ENCODE data around the gene SLC22A23.

SLC22A23 gene

DNA sequence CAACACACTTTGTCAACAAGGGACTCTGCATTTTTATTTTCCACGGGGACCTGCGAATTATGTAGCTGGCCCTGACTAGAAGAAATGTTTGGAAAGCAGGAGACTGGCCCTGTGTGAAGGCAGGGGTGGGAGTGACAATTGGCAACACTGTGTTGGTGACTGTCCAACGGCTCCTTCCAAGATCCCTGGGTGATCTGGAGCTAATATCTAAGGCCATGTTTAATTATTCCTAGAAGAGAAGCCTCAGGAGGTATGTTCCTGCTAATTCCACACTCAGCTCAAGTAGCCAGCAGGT lies 13.7 kb downstream of the SLC22A23 start:
- no peak for DNase-seq (ENCODE audit: low spot score)

DNA sequence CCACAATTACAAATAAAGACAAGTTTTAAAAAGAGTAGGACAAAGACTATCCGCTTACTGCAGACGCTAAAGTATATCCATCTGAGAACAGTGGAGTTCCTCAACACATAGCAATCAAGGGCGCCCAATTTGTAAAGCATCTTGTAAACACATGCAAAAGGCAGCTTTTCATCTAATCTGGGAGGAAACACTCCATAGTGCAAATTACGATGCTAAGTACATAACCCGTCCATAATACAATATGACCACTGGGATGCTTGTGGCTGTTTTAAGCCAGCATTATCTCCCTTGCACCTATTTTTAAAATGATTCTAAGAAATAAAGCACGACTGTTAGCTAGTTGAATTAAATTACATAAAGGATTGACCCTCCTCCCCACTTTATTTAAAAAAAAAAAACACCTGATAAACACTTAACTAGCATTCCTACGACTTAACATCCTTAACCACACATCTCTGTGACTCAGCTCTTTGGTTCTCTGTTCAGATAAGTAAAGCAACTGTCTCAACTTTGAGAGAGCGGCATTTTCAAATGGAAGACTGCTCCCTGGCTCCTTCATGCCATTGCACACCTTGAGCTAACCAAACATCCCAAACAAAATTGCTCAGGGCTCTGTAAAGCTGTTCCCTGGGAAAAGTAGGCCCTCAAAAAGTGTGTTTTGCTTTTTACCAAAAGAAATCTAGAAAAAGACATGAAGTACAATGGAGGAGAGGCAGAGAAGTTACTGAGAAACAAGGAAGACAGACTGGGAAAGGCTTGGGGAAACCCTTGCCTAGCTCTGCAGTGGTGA lies 14.2 kb downstream of the SLC22A23 start:
- DNase-seq (ENCODE audit: low spot score), result no peak

DNA sequence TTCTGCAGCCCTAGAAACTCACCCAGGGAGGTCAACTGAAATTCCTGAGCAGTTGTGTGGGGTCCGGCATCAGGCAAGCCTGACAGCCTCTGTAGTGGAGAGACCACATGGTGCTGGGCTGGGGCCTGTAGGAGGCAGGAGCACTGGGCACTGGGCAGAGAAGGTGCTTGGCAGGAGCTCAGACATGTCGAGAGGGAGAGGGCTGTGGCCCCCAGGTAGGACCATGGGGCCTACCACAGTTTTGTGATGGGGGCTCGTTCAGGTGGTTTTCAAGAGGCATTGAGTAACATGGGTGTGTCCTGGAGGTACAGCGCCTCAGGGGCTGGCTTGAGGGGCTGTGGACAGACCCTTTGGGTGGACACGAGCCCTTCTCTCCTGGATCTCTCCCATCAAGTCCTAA lies 15.9 kb downstream of the SLC22A23 start:
- DNase-seq (ENCODE audit: low spot score), result no peak

DNA sequence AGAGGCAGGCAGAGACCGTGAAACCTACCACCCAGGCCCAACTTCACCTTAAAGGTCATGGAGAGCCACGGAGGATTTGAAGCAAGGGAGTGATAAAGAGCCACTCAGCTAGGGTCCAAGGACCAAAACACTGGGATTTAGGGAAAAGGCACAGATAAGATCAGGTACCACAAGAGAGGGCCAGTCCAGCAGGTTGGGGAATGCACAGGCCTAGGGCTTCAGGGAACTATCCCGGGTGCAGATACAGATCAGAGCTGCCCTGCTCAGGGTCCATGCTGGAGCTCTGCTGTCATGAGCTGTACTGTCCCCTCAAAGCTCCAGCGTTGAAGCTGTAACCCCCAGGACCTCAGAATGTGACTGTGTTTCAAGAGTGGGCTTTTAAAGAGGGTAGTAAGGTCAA lies 16.9 kb downstream of the SLC22A23 start:
- DNase-seq (ENCODE audit: low spot score), result no peak

DNA sequence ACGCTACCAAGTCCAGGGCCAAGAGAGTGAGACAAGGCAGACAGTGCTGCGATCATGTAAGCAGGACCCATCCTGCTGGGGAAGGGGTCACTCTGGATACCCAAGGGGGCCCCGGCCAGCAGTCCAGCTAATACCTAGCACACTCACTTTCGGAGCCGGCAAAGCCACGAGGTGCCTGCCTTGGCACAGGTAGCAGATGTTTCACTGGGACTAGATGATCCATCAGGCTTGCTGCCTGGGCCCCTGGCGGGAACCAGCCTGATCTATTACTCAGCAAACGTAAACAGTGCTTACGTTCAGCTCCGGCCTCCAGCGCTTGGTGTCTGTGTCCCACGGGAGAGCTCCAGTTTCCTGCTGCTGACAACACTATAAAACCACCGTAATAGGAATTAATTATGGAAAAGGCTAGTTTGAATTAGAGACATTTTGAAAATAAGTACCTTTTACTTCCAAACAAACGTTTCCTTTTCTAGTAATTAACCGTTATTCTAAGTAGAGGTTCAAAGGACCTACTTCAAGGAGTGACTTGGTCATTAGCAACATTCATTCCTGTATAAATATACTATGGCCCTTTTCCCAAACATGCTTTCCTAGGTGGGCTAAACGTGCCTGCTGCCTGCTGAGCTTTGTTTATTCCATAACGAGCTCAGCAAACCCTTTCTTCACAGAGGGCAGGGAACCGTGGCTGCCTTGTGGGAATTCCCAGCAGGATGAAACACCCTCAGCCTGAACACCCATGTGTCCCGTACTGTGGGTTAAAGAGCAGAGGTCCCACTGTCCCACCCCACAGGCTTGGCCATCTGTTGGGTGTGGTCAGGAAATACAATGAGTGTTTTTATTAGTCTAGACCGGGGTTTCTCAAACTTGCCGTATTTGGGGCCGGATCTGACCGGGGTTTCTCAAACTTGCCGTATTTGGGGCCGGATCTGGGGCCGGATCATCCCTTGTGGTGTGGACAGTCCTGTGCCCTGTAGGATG lies 18.4 kb downstream of the SLC22A23 start:
- no peak for DNase-seq (ENCODE audit: low spot score)

DNA sequence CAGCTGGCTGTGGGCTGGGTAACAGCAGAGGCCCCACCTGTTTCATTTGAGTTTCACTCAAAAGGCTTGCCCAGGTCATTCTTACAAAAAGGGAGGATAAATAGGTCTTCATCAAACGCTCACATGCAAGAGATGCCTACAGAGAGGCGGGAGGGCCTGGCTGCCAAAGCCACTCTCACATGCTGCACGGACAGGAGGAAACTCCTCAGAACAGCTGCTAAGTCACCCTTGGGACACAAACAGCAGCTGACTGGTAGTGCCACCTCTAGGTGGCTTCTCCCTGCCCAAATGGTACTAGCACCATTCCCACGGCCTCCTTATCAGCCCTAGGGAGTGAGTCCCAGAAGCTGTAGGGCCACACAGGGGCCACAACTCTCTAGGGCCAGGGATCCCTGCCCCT lies 23.8 kb downstream of the SLC22A23 start:
- DNase-seq (ENCODE audit: low spot score), result no peak

DNA sequence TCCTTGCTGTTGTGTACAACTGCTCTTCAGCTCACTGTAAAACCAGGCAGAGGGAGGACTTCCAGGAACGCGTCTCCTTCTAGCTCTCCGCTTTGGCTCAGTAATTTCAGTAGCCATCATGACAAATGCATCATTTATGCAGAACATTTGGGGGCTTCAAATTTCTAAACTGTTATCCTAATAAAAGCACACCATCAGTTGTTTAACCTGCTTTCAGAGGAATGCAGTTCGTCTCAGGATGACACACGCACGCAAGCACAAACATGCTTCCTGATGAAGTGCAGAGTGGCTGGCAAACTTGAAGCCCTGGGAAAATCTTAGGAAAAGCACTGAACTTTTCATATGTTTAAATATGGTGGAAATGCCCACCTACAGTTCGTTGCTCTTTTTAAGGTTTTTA lies 24.4 kb downstream of the SLC22A23 start:
- no peak for DNase-seq (ENCODE audit: low spot score)

DNA sequence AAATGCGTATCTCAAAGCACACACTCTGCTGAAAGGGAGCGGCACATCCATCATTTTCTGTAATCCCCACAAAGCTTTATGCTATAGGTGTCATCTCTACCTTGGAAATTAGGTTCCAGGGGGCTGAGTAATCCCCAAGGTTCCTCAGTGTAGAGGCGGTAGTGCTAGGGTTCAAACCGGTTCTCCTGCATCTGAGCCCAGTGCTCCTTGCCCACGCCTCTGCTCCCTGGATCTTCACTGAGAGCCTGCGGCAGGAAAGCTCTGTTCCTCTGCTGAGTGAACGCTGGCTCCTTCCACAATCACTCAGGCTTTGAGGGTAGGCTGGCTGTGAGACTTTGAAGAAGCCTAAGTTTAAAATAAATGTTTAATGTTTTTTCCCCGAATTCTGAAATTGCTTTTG lies 24.9 kb downstream of the SLC22A23 start:
- DNase-seq (ENCODE audit: low spot score), result no peak

DNA sequence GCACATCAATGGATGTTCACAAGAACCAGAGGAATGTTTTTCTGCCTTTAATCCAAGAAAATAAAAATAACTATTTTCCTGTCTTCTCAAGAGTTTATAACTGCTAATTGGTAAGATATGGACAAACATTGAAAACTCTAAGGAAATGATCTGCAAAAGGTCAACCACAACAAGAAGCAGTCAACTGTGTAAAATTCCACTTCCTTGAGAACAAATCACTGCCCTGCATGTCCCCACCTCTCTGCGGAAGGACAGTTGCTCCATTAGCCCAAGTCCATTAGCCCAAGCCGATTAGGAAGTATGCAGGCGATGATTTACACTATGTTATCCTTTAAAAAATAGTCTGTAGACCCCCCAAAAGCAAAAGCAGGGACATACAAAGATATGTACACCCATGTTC lies 27.6 kb downstream of the SLC22A23 start:
- no peak for DNase-seq (ENCODE audit: low spot score)

DNA sequence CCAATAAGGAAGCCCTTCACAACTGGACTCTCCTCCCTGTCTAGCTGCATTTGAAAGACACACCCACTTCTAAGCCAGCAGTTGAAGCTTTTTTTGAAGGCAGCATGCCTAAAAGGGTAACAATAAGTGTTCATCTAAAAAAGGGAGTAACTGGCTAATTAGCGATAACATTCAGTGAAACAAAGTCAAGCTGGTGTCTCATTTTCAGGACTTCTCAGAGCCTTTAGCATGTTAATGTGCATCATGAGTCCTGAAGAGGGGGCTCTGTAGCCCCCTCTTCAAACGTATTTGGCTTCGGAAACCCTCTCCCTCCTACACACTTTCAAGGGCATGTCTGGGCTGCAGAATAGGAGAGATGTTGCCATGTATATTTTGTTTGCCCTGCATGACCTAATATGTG lies 28.1 kb downstream of the SLC22A23 start:
- no peak for DNase-seq (ENCODE audit: low spot score)

DNA sequence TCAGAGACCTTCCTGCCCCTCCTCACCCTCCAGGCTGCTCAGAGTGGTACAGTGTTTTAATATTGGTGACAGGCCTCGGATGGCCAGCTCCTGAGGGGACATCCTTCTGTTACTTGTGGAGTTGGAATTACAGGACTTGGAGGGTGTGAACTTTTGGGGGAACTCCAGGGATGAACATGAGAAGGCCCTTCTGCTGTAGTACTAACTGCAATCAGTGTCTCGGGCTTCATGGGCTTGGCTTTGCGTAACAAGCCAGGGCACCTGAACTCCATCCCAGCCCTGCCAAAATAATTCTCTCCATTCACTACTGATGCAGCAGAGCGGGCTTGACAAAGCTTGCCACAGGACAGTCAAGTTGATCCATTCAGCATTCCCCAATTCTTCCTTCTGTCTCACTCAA lies 28.6 kb downstream of the SLC22A23 start:
- no peak for DNase-seq (ENCODE audit: low spot score)

DNA sequence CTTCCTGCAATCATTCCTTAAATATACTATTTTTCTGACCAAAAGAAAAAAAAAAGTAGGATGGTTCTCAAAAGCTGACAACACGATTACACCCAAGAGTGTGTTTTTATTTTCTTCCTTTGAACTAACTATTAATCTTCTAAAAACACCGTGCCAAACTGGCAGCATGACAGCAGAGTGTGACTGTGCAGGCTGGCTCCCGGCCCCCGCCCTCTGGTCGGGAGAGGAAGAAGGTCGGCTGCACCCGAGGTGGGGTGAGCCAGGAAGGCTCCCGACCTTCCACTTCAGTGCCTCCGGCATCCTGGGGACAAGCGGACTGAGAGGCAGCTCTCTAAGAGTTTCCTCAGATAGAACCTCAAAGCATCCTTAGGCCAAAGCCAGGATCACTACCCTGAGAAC lies 29.2 kb downstream of the SLC22A23 start:
- DNase-seq (ENCODE audit: low spot score), result no peak

DNA sequence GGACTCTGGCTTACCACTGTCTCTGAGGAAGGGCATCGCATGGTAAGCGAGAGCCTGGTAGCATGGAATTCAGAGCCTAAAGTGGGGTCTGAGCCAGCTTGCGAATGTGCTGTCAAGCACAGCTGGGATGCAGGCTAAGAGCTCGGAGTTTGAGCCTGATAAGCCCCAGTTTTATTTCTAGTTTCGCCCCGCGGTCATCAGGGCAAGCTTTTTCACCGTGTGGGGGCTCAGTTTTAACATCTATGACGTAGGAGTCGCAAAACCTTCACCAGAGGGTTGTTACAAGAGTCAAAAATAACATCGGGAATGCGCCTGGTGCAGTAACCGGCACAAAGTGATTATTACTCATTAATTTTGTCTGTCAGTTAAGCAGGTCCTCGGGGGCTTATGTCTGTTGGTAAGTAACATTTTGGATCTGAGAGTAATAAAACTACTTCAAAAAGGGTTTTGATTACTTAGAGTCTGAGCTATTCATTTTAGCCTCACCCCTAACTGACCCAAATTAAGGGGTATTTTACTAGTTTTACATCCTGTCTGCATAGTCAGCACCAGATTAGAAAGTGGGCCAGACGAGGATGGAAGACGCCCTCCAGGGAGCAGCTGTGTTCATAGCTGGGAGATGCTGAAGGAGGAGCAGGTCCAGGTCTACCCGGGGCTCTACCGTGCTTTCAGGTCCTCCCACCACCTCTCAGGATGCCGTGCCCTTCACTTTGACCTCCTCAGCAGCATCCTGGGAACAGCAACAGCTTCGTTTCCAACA lies 29.7 kb downstream of the SLC22A23 start:
- no peak for DNase-seq (ENCODE audit: low spot score)

DNA sequence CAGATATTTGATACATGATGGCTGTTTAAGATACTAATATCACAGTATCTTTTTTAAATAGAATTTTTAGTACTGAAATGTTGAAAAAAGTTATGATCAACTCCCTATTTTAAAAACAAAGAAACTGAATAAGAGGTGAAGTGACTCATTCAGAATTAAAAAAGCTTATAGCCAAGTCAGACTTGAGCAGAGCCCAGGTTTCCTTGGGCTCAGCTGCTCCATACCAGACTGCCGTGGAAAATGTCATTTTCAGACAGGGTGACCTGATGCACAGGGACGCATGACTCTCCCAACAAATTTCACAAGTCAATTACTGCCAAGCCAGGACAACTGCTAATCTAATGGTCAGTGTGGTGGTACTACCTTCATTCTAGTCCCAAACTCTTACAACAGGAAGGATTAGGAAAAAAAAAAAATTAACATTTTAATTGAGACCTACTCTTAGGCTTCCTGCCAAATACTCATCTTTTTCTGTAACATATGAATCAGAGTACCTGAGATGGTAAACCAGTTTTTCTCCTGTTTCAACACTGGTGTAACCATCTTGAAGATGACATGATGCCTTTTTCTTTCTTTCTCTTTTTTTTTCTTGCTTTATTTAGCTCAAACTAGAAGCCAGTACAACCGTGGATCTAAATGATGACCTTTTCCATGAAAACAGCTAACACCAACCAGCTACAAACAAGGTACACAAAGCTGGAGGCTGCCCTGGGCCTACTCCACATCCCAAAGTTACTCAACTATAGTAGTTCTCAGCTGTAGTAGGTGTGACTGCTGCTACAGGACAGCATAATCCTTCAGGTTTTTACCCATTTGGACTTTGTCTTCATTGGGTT lies 30.5 kb downstream of the SLC22A23 start:
- DNase-seq (ENCODE audit: low spot score), result no peak

DNA sequence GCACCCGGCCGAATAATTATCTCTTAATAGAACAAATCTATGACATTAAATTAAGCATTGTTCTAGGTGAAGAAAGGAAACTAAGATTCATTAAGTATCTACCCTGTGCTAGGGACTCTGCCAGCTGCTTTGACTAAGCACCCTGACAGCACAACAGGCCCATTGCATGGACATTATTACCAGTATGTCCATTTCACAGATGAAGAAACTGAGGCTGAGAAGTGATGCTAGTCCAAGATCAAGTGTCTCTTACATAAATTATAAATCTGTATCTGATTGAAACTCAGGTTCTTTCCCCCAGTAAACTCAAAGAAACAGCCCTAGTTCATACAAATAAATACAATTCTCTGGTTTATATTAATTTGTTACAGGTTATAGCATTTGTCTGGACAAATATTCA lies 31.3 kb downstream of the SLC22A23 start:
- no peak for DNase-seq (ENCODE audit: low spot score)

DNA sequence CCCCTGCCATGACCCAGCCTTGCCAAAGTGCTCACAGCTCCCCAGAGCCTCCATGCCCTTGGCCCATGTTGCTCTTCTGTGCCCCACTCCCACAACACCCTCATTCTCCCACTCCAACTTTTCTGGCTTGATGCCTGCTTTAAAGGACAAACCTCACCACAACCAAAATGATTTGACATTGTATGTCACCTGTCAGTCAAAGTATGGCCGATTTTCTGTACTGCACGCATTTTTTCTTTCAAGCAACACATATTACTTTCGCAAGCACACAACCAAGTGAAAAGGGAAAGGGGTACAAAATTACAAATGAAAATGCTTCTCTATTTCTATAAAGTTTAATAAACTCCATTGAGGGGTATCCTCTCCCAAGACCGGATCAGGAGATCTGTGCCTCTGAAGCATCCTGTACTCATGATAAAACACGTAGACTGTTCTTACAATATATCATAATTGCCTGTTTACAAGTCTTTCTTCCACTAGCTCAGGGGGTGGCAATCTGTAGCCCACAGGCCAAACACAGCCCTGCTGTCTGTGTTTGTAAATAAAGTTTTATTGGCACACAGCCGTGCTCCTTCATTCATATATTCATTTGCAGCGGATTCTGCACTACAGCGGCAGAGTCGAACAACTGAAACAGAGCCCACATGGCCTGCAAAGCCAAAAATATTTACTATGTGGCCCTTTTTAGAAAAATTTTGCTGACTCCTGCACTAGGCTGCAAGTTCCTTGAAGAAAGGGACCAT lies 32.5 kb downstream of the SLC22A23 start:
- DNase-seq (ENCODE audit: low spot score), result no peak

DNA sequence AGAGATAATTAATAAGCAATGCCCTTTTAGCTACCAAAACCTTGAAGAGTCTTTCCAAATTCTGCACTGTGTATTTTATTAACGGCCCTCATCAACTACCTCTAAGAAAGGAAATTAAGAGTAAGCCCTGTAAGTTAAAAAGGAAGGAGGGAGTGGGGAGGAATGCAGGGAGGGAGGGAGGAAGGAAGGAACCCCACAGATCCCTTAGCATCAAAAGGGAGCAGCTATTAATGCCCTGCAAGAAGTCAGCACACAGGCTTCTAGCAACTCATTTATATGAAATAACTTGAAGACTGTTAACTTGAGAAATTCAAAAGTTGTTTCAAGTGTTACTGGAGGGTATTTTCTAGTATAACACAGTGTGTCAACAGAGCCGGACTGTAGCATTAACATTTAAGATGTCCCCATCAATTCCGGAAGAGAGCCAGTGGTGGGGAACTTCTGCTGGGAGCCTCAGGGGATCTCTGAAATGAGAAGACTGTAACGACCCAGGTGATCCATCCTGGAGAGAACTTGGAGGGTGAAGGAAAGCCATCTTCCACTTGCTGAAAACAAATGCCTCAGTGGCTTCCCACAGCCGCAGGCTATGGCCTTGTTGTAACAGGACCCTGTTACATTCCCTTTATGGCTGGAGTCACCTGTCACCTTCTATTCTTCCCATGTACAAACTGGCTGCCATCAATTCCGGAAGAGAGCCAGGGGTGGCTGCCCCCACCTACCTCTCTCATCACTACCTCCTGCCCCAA lies 33.2 kb downstream of the SLC22A23 start:
- no peak for DNase-seq (ENCODE audit: low spot score)

DNA sequence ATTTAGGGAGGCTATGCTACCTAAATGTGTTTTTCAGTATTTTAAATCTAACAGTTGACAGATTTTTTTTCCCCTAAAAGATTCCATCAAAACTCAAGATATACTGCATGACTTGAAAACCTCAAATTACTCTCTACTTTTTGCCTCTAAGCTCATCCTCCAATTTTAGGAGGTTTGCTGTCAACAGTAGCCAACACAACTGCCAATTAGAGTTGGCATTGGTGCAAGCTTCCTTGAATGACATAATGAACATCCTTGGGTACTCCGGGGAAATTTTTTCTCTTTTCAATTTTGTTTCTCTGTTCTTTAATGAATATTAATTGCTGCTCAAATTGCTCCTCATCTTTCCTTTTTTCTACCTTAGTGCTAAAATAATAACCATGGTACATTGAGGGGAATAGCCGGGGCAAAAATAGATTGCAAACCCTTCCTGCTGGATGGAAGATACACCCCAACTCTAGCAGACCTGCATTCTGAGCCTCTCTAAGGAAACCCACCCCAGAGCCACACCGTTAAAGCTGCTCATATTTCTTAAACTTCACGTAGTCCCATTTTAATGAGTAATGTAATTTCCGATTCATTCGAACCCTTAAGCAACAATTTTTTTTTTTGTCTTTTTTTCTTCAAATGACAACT lies 34.3 kb downstream of the SLC22A23 start:
- no peak for DNase-seq (ENCODE audit: low spot score)

DNA sequence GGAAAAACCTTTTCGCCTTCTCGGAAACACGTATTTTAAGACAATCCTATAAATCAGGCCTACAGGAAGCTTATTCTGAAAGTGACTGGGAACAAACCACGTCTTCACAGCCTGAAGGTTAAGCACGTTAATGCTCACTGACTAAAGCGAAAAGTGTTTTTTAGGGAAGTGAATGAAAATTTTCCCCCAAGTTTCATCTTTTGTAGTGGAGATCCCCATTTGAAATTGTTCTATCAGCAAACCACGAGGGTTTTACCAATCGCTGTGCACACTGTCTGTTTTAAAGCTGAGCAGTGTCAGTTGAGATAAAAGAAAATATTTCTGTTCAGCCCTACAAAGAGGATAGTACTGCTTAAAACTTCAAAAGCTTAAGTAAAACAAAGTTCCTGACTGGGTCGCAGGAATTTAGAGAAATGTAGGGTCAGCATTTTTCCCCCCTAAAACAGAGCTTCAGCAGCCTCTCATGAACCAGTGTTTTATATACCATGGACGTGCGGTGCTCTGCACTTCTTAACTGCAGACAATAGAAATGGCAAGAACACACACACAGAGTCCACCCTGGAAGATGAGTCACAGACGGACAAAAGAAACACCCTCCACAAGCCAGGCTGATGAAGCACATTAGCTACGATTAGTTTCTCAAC lies 34.9 kb downstream of the SLC22A23 start:
- DNase-seq (ENCODE audit: low spot score), result no peak

Measured in RKO (cell line).